Fibroblast of the aortic adventitia (primary cell): ENCODE measurements around the gene ADAMTS2. TPM values are rescaled to one million over a fixed set of nuclear protein-coding genes. Genes with fewer than 3 reads are reported as not detected.

Source experiments
- DNase-seq: peaks from one replicate; pipeline ENCODE4 v3.0.0-alpha.2; 2010; ENCODE audit warnings: low read depth
- H3K4me3 ChIP-seq: 2 replicates; pipeline ENCODE4 v1.5.1; 2011; ENCODE audit warnings: low read depth, mild to moderate bottlenecking, control low read depth, low read length, moderate library complexity
- CTCF ChIP-seq: IDR thresholded peaks from 2 replicates; pipeline ENCODE4 v1.5.1; 2011; ENCODE audit warnings: mild to moderate bottlenecking, low read length, control low read depth, inconsistent platforms; ENCODE audit not compliant: insufficient read depth
- total RNA-seq: library from RNA; depleted of rRNA; stranded (reverse); fragments of >200 nt; gene quantifications from 2 replicates; pipeline ENCODE4 v1.2.3, GENCODE V29; 2012; ENCODE audit warnings: low replicate concordance

Gene ADAMTS2
- total RNA-seq, 1 donor: 25.8 TPM

- no peak for DNase-seq
- no peak overlapping the region for H3K4me3 ChIP-seq
- no peak for TF ChIP-seq CTCF
Measured at GRCh38 chr5:179163236-179164155, 181.8 kb downstream of the ADAMTS2 start.

GRCh38 chr5:179162351-179163235 lies 182.7 kb downstream of the ADAMTS2 start:
- no peak for DNase-seq
- TF ChIP-seq CTCF: no peak
- no peak overlapping the region for H3K4me3 ChIP-seq

- no peak for TF ChIP-seq CTCF
- DNase-seq: no peak
- no peak overlapping the region for H3K4me3 ChIP-seq
Measured at GRCh38 chr5:179161901-179162300, 183.4 kb downstream of the ADAMTS2 start.

- no peak for TF ChIP-seq CTCF
- no peak for DNase-seq
- no peak overlapping the region for H3K4me3 ChIP-seq
Measured at GRCh38 chr5:179160584-179160983, 184.7 kb downstream of the ADAMTS2 start.

DNA sequence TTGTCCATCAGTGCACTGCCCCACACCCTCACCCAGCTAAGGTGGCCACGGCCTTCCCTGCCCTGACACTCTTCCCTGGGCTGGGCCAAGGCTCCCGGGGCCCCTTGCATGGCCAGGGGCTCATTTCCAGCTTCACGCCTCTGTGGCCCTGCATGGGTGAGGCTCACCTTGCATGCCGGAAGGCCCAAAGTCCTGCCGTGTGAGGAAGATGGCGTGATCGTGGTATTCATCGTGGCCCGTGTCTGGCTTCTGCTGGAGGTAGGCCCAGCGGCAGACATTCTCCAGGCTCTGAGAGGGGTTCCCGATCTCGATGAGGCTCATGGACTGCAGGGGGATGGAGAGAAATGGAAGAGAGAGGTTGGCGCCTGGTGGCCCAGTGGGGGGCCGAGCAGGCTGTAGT lies 186.7 kb downstream of the ADAMTS2 start:
- H3K4me3 ChIP-seq: no peak overlapping the region
- TF ChIP-seq CTCF: no peak
- no peak for DNase-seq

GRCh38 chr5:179154991-179155955 lies 190.0 kb downstream of the ADAMTS2 start:
- TF ChIP-seq CTCF: no peak
- no peak overlapping the region for H3K4me3 ChIP-seq

More at GRCh38 chr5:179154991-179155955, 190.0 kb downstream of the ADAMTS2 start:
- DNase-seq: no peak
